GM21528 (cell line): ENCODE results near the gene RIF1.
"Not testable (repeated sequence)": the region's sequence is repeated elsewhere in the genome, so short reads cannot be mapped to it uniquely, and the experiment has no call there.

Source experiments
- ATAC-seq: cut with Tn5 transposase; IDR thresholded peaks from one replicate; pipeline ENCODE4 v1.9.1; 2021; ENCODE audit warnings: mild to moderate bottlenecking, moderate library complexity; ENCODE audit not compliant: unreplicated experiment, low FRiP score

Gene RIF1

GRCh38 chr2:151421681-151422080 lies 12.0 kb downstream of the RIF1 start:
- not testable (repeated sequence) for ATAC-seq

DNA sequence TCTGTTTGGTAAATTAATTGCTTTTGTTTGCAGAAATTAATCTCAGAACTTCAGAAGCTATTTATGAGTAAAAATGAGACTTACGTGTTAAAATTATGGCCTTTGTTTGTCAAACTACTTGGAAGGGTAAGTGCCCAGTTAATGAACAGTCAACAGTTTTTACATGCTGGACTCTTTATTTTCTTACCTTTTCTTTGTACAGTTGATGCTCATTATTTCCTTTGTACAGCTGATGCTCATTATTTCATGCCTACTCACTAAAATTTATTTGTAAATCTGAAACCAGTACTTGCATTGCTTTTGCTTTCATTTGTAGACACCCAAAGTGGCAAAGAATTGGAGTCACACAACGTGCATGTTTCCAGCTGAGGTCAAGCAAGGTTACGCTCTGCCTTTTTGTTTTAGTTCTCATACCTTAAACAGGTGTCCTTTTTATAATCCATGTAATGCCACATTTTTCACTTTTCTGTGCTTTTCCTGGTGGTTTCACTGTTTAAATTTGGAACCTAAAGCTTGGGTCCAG lies 13.3 kb downstream of the RIF1 start:
- peak; percentile 80 for ATAC-seq

DNA sequence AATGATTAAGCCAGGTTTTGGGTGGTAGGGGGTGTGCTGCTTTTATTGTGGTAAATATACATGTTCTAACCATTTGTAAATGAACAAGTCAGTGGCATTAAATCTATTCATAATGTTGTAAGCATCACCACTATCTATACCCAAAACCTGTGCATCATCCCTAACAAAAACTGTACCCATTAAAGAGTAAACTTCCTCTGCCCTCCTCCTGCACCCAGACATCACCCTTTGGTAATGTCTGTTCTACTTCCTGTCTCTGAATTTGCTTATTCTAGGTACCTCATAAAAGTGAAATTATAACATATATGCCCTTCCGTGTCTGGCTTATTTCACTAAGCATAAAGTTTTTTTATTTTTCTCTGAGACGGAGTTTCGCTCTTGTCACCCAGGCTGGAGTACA lies 14.1 kb downstream of the RIF1 start:
- ATAC-seq = peak; percentile 2

GRCh38 chr2:151437630-151438029 lies 27.9 kb downstream of the RIF1 start:
- no peak for ATAC-seq

DNA sequence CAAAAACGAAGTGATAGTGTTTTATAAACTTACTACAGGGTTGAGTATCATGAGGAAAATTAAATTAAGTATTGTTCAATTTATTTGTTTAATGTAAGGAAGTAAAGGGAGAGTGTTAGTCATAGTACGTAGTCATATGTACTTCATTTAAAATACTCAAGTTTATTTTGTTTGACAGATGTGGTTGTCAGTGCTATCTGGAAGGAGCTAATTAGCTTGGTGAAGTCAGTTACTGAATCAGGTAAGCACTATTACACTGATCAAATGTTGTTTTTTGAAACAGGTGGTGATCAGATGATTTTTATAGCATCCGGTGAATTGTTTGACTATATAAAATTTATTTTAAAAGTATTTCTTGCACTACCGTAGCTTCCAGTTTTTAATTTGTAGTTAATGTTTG lies 28.8 kb downstream of the RIF1 start:
- no peak for ATAC-seq

DNA sequence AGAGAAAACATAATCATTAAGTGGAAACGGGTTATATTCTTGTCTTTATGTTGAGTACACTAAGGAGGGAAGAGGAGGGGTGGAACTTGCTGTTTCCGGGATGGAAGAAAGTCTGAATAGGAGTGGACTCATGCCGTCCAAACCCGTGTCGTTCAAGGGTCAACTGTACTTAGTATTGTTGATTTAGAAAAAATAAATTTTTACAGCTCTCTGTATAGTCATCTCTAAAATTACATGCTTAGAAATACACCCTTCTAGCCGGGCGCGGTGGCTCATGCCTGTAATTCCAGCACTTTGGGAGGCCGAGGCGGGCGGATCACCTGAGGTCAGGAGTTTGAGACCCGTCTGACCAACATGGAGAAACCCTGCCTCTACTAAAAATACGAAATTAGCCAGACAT lies 29.4 kb downstream of the RIF1 start:
- ATAC-seq = no peak

DNA sequence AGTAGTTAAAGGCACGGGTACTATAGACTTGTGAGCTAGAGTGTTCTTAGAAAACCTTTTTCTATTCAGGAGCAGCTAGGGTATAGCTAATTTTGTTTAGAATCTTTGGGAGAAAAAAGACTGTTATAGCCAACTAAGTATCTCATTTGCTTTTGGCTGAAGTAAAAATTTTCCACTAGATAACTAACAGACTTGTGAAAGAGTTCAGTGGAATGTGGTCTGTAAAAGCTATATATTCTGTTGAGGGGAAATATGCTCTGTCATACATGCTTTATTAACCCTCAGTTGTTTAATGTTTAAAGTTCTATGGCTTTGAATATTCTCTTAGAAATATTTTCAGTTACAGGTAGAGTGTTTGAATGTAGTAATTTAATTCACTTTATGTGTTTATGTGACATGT lies 49.7 kb downstream of the RIF1 start:
- no peak for ATAC-seq

DNA sequence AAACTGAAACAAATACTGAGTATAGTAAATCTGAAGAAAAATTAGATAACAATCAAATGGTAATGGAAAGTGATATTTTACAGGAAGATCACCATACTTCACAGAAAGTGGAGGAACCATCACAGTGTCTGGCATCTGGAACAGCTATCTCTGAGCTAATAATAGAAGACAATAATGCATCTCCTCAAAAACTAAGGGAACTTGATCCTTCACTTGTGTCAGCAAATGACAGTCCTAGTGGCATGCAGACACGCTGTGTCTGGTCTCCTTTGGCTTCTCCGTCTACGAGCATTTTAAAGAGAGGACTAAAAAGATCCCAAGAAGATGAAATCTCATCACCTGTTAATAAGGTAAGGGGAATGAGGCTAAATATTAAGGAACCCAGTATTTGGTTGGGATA lies 56.1 kb downstream of the RIF1 start:
- ATAC-seq = no peak

DNA sequence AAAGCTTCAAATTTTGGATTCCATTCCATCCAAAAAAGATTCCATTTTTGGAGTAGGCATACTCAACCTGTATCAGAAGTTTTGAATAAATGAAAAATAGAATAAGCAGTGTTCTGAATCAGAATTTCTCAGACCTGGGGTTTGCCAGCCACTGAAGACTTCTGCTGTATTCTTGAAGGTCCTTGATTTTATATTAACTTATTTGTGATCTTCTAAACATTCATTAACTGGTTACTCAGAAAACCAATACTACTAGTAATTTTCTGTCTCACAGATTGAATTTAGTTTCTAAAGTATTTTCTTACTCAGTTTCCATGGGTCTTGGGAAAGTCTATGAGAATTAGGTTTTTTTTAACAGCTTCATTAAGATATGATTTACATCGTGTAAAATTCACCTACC lies 60.9 kb downstream of the RIF1 start:
- ATAC-seq = no peak

DNA sequence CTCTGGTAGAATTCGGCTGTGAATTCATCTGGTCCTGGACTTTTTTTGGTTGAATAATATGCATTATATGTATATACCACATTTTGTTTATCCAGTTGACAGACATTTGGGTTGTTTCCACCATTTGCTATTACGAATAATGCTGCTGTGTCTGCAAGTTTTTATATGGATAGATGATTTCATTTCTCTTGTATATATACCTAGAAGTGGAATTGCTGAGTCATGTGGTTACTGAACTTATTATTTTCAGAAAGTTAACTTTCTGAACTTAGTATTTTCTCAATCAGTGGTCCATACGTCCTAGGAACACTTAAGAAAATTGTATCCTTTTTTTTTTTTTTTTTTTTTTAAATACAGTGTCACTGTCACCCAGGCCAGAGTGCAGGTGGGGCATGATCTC lies 63.3 kb downstream of the RIF1 start:
- no peak for ATAC-seq

DNA sequence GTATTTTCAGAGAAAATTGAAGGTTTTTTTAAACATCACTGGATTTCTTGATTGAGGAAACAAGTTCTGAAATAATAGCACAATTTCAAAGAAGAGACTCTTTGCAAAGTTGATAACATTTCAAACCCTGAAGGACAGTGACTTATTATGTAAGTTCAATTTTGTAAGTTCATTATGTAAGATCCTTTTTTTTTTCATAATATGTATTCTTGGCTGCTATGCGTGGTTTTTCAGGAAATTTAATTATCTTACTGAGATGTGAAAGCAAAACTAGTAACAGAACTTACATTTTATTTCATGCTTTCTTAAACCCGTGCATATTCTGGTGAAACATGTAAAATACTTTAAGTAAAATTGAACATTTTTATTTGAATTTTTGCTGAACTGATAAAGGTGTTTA lies 65.4 kb downstream of the RIF1 start:
- ATAC-seq = no peak

DNA sequence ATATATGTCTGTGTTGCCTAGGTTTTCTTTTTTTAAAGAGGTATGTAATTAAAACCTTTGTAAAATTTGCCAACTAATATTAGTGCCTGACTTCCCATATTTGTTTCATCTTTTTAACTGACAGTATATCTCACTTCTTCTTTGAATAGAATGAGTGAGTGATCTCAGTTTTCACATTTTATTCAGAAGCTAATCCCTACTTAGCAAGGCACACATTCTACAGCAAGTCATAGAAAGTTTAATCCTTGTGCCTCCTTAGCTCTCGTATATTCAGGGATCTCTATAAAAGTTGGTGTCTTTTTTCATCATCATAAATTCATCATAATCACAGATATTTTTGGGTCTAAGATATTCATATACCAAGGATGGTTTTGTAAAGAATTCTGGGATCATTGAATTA lies 66.6 kb downstream of the RIF1 start:
- no peak for ATAC-seq

- ATAC-seq = no peak
Measured at GRCh38 chr2:151478011-151478410, 68.3 kb downstream of the RIF1 start.

DNA sequence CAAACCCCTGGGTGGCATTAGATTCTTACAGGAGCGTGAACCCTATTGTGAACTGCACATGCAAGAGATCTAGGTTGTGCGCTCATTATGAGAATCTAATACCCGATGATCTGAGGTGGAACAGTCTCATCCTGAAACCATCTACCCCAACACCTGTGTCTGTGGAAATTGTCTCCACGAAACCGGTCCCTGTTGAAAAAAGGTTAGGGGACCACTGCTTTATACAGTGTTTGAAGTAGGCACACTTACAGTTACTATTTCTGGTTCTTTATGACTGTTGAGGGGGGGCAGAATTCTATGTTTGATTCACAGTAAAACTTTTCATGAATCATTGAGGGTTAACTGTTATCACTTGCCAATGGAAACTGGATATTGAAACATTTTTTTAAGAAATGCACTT lies 72.0 kb downstream of the RIF1 start:
- no peak for ATAC-seq

- no peak for ATAC-seq
Measured at GRCh38 chr2:151482171-151482725, 72.5 kb downstream of the RIF1 start.

GRCh38 chr2:151483546-151483945 lies 73.8 kb downstream of the RIF1 start:
- no peak for ATAC-seq

DNA sequence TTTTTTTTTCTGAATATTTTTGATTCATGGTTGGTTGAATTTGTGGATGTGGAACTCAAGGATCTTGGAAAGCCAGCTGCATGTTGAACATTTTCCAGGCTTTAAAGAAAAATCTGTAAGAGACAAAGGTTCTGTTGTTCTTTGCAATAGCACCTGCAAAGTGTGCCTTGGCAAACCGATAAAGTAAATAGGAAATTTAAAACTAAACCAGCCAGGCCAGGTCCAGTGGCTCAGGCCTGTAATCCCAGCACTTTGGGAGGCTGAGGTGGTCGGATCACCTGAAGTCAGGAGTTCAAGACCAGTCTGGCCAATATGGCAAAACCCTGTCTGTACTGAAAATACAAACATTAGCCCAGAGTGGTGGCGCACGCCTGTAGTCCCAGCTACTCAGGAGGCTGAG lies 74.4 kb downstream of the RIF1 start:
- no peak for ATAC-seq

DNA sequence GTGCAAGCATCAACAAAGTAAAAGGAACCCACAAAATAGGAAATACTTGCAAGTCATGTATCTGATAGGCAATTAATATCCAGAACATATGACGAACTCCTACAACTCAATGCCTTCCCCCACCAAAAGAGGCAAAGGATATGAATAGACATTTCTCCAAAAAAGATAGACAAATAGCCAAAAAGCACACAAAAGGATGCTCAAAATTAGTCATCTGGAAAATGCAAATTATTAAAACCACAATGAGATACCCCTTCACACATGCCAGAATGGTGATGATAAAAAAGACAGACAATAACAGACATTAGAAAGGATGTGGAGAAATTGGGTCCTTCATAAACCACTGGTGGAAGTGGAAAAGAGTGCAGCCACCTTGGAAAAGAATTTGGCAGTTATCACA lies 76.4 kb downstream of the RIF1 start:
- no peak for ATAC-seq

DNA sequence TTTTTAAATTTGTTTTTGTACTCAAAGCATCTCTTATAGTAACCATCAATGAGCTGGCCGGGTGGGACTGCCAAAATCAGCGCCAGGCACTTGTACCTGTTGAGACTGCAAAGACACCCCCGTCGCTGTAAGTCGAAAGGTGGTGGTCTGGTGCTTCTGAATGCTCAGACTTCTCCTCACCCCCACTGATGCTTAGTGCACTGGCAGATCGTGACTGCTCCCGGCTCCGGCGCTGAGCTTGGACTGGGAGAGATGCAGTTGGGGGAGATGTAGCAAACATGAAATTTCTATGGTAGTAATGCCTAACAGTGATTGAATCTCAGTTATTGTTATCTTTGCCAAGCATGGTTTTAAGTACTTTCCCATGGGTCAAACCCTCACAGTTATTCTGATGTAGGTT lies 80.6 kb downstream of the RIF1 start:
- ATAC-seq = no peak

- no peak for ATAC-seq
Measured at GRCh38 chr2:151491496-151491895, 81.8 kb downstream of the RIF1 start.

DNA sequence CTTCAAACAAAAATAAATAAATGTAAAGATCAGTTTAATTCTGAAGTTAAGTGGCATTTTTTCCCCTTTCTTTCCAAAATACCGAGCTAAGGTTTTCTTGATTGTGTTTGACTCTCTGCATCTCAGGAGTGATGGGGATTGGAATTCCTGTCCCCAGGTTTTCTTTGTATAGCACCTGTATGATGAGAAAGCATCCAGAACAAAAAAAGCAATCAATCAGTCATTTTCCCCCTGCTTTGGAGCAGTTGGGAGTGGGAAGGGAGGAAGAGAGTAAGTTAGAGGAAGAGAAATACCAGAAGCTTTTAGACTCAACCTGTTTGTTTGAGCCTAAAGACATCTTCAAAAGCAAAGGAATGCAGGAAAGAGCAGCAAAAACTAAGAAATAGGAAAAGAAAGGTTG lies 88.5 kb downstream of the RIF1 start:
- no peak for ATAC-seq

DNA sequence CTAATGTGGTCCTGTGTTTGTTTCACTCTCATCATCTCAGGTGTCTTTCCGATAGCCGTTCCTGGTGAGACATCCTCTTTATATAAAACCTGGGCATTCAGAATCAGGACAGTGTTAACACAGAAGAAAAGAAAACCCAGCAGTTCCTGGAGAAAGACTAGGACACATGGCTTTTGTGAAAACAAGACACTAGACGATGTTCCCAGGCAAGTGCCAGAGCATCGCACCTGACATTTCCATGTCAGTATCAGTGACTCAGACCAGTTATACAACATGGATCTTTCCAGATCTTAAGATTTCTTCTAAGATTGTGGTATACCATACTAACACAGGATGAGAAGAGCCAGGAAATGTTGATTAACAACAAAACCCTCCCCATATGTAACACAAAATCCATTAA lies 96.5 kb downstream of the RIF1 start:
- ATAC-seq = no peak

DNA sequence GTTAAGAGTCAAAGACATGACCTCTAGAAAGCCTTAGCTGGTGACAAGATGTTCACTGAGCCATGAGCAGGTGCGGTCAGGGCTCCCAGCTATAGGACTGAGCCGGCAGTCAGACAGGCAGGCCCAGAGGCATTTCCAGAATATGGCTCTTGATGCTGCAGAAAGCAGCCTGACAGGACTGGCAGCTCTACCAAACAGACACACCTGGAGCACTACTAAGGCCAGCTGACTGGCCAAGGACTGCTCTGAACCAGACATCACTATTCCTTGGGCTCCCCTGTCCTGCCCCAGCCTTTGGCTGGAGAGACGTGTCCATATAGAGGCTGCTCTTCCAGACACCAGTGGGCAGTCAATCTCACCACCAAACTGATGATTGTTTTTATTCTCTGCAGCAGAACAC lies 98.8 kb downstream of the RIF1 start:
- no peak for ATAC-seq
